ENCODE data around the gene CELSR2.

CELSR2 gene

GRCh38 chr1:109231066-109231465, 18.3 kb upstream of the CELSR2 start:
- no peak for DNase-seq (ENCODE audit: low read depth, low spot score)

- no peak for DNase-seq (ENCODE audit: low read depth, low spot score)
Measured at GRCh38 chr1:109235137-109235536, 14.2 kb upstream of the CELSR2 start.

GRCh38 chr1:109237512-109237911, 11.8 kb upstream of the CELSR2 start:
- no peak for DNase-seq (ENCODE audit: low read depth, low spot score)

GRCh38 chr1:109238382-109238781, 11.0 kb upstream of the CELSR2 start:
- DNase-seq (ENCODE audit: low read depth, low spot score), result no peak

- DNase-seq (ENCODE audit: low read depth, low spot score), result no peak
Measured at GRCh38 chr1:109239047-109239408, 10.3 kb upstream of the CELSR2 start.

- DNase-seq (ENCODE audit: low read depth, low spot score), result no peak
Measured at GRCh38 chr1:109239409-109240068, 9.8 kb upstream of the CELSR2 start.

- no peak for DNase-seq (ENCODE audit: low read depth, low spot score)
Measured at GRCh38 chr1:109240158-109241152, 8.9 kb upstream of the CELSR2 start.

GRCh38 chr1:109241344-109241743, 8.0 kb upstream of the CELSR2 start:
- DNase-seq (ENCODE audit: low read depth, low spot score), result no peak

- DNase-seq (ENCODE audit: low read depth, low spot score), result no peak
Measured at GRCh38 chr1:109241841-109242345, 7.4 kb upstream of the CELSR2 start.

- no peak for DNase-seq (ENCODE audit: low read depth, low spot score)
Measured at GRCh38 chr1:109242387-109242786, 7.0 kb upstream of the CELSR2 start.

GRCh38 chr1:109243221-109243620, 6.1 kb upstream of the CELSR2 start:
- DNase-seq (ENCODE audit: low read depth, low spot score), result no peak

GRCh38 chr1:109243860-109244552, 5.3 kb upstream of the CELSR2 start:
- no peak for DNase-seq (ENCODE audit: low read depth, low spot score)

- DNase-seq (ENCODE audit: low read depth, low spot score), result no peak
Measured at GRCh38 chr1:109246141-109246551, 3.2 kb upstream of the CELSR2 start.

- no peak for DNase-seq (ENCODE audit: low read depth, low spot score)
Measured at GRCh38 chr1:109247401-109248365, 1.7 kb upstream of the CELSR2 start.

GRCh38 chr1:109248444-109248796, 919 bp upstream of the CELSR2 start:
- DNase-seq (ENCODE audit: low read depth, low spot score), result no peak

GRCh38 chr1:109249654-109250401, 489 bp downstream of the CELSR2 start:
- DNase-seq (ENCODE audit: low read depth, low spot score), result no peak

GRCh38 chr1:109250454-109251276, 1.3 kb downstream of the CELSR2 start:
- no peak for DNase-seq (ENCODE audit: low read depth, low spot score)

GRCh38 chr1:109251277-109252166, 2.2 kb downstream of the CELSR2 start:
- DNase-seq (ENCODE audit: low read depth, low spot score), result no peak

Data from activated naive CD8-positive, alpha-beta T cell treated with anti-CD3 and anti-CD28 coated beads, Interleukin-2, amount 50 U/mL, for 16 hours (primary cell).